Measurements from ENCODE around the gene DNMT3B.

DNA sequence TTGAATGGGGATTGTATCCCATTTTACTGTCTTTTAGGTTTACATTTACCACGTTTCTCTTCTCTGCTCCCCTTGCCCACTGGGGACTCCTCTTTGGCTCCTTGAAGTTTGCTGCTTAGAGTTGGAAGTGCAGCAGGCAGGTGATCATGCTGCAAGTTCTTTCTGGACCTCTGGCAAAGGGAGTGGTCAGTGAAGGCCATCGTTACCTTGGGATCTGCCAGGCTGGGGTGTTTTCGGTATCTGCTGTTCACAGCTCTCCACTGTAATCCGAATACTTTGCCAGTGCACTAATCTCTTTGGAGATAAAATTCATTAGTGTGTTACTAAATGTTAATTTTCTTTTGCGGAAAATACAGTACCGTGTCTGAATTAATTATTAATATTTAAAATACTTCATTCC is 87.4 kb downstream of the DNMT3B start:
- TF ChIP-seq, protein P1, sequence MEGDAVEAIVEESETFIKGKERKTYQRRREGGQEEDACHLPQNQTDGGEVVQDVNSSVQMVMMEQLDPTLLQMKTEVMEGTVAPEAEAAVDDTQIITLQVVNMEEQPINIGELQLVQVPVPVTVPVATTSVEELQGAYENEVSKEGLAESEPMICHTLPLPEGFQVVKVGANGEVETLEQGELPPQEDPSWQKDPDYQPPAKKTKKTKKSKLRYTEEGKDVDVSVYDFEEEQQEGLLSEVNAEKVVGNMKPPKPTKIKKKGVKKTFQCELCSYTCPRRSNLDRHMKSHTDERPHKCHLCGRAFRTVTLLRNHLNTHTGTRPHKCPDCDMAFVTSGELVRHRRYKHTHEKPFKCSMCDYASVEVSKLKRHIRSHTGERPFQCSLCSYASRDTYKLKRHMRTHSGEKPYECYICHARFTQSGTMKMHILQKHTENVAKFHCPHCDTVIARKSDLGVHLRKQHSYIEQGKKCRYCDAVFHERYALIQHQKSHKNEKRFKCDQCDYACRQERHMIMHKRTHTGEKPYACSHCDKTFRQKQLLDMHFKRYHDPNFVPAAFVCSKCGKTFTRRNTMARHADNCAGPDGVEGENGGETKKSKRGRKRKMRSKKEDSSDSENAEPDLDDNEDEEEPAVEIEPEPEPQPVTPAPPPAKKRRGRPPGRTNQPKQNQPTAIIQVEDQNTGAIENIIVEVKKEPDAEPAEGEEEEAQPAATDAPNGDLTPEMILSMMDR (IDR thresholded peaks at IDR 0.05; ENCODE audit: low read depth, low read length, poor library complexity, severe bottlenecking), result no peak
- TF ChIP-seq EZH2phosphoT487 (IDR thresholded peaks at IDR 0.05; ENCODE audit: borderline replicate concordance, low read length), result no peak
